Measurements from ENCODE around the gene MYCBPAP.

Gene MYCBPAP

DNA sequence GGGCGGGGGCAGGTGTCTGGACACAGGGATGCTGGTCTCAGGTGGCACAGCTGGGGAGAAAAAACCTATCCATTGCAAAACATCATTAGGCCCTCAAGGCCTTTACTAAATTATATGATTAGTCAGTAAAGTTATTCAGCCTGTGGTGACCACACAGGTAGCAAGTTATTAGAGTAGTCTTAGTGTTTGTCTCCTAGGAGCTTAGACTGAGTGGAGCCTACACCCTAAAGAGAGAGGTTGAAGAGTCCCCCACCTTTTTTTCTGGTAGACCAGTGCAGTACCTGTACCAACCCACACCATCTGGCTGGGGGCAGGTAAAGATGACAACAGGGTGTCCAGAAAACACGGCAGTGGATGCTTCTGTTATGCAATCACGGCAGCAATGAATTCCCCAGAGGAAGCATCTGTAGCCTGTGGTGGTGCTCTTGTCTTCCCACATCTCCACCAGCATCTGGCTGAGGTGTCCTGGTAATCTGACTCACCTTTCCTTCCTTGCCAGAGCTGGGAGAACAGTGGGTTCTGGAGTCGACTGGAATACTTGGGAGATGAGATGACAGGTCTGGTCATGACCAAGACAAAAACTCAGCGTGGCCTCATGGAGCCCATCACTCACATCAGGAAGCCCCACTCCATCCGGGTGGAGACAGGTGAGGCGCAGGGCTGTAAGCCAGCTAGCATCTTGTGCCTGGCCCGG is 11.0 kb downstream of the MYCBPAP start:
- no peak for DNase-seq (ENCODE audit: low read depth)

GRCh38 chr17:50520483-50520882 is 12.2 kb downstream of the MYCBPAP start:
- no peak for DNase-seq (ENCODE audit: low read depth)

GRCh38 chr17:50521514-50521913 is 13.3 kb downstream of the MYCBPAP start:
- DNase-seq (ENCODE audit: low read depth): no peak

DNA sequence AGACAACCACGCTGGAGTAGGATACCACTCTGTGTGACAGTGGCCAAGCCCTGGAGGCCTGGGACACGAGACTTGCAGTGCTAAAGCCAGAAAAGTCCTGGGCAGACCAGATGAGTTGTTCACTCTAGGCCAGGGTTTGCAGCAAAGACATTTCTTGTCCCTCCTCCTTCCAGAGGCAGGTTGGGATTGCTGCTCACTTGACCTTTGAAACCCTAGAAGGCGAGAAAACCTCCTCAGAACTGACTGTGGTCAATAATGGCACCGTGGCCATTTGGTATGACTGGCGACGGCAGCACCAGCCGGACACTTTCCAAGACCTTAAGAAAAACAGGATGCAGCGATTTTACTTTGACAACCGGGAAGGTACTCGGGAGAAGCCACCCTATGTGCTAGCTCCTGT is 14.5 kb downstream of the MYCBPAP start:
- DNase-seq (ENCODE audit: low read depth): no peak

GRCh38 chr17:50523208-50523607 is 15.0 kb downstream of the MYCBPAP start:
- no peak for DNase-seq (ENCODE audit: low read depth)

DNA sequence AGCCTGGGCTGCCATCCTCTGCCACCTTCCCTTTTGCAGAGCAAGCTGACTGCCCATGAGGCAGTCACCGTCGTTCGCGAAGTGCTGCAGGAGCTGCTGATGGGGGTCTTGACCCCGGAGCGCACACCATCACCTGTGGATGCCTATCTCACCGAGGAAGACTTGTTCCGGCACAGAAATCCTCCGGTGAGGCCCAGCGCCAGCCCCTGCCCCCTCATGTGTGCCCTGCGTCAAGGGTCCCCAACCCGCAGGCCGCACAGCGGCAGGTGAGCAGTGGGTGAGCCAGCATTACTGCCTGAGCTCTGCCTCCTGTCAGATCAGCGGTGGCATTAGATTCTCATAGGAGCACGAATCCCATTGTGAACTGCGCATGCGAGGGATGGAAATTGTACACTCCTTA is 16.6 kb downstream of the MYCBPAP start:
- DNase-seq (ENCODE audit: low read depth): no peak

DNA sequence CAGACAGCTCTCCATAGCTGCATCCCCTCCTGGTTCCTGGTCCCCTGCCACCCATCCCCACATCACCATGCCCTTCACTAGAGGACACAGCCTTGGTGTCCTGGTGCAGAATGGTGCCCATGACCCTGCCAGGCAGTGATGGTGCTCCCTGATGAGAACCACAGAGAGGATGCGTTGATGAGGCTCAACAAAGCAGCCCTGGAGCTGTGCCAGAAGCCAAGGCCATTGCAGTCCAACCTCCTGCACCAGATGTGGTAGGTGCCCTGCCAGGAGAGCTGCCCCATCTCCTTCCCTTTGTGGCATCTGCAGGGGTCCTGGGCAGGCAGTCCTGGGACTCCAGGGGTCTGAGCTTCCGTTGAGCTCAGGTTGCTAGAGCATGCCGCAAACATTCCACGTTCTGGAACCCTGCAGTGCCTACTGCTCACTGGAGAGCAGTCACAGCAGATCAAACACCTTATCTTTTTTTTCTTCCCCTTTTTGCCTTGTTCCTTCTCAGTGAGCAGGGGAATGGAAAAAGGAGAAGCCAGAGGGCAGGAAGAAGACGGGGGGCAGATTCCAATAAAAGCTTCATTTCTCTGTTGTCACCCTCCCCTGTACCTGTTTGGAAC is 19.0 kb downstream of the MYCBPAP start:
- DNase-seq (ENCODE audit: low read depth): no peak

DNA sequence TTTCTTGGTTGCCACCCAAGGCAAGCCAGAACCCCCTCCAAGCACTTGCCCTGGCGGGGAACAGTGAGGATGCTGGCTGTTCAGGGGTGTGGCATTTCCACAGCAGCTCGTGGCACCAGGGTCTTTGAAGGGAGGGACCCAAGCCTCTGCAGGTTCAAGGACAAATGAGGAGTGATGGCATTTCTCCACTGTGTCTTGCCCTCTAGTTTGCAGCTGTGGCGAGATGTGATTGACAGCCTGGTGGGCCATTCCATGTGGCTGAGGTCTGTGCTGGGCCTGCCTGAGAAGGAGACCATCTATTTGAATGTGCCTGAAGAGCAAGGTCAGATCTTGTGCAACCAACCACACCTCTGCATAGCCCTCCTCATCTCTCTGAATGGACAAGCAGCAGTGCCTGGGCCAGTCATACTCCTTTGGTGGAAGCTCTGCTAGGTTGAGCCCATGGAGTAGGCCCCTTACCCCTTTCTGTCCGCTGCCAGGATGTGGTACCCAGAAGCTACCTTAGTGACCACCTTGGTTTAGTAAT is 19.8 kb downstream of the MYCBPAP start:
- DNase-seq (ENCODE audit: low read depth): no peak

GRCh38 chr17:50529849-50530248 is 21.6 kb downstream of the MYCBPAP start:
- DNase-seq (ENCODE audit: low read depth): no peak

DNA sequence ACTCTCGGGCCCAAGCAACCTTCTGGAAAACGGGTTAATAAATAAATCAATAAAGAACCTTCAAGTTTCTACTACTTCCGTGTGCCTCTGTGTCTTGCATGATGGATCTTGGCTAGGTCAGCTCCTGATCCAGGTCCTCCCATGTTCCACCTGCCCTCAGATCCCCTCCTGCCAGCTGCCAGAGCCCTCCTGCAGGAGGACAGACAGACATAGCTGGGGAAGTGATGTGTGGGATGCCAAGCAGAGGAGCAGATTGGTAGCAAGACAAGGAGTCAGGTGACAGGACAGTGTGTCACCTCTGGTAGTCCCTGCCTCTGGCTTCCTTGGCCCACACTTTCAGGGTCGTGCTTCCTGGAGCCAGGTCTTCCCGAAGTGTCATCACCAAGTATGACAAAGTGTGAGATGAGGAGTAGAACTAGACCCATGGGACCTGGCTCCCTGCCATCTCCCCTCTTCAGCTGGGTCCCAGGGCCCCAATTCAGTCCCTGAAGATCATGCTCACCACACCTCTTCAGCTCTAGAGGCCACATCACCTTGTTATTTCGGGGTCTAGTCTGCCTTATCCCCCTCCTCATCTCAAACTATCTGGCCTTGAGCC is 23.3 kb downstream of the MYCBPAP start:
- no peak for DNase-seq (ENCODE audit: low read depth)

GRCh38 chr17:50532452-50533024 is 24.3 kb downstream of the MYCBPAP start, which contains the start of gene EPN3:
TSS of gene EPN3 (plus strand) at chr17:50532735. CDS start at chr17:50536557, 3,822 bp downstream.
- DNase-seq (ENCODE audit: low read depth): no peak

DNA sequence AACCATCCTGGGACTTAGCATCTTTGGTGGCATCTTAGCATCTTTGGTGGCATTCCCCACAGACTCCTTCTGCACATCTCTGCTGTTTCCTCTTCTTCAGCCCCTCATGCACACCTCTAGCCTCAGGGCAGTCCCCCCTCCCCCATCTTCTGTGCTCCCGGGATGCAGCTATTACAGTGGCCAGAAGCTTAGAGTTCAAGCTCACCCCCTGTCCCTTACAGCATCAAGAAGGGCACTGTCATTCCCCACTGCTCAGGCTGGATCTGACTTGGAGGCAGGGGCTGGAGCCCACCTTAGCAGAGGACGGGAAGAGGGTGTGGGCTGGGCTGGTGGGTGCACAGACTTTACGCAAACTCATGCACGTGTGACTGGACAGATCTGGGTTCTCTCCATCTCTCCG is 24.9 kb downstream of the MYCBPAP start:
- DNase-seq (ENCODE audit: low read depth): no peak

- DNase-seq (ENCODE audit: low read depth): peak; percentile 61
Observed at GRCh38 chr17:50533720-50534148, 25.5 kb downstream of the MYCBPAP start.

DNA sequence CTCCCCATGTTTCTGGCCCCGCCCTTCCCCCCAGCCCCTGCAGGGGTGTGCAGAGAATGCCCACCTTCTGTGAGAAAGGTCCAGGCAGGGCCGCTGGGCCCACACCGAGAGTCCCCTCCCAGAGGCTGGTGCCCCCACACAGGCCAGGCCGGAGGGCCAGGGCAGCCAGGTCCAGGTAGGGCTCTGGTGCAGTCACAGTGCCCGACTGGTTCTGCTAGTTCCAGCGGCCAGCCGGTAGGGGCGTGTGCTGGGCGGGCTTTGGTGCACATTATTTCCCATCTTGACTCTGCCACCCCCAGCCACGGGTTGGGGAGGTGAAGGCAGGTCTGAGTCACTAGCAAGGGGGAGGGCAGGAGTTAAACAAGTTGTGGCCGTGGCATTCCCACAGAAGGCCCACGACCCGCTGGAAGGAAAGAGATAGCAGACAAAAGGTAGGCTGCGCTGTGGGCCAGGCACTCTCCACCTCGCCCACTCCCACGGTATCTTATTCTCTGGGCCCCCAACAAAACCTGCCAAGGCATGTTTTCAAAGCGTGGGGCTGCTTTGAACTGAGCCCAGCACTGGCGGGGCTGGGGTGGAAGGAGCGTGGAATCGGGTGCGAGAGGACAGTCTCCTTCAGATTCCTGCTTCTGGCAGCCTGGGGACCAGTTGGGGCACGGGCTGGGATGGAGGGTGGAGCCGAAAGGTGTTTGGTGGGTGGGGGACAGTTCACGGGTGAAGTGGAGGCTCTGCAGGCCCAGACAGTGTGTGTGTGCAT is 26.2 kb downstream of the MYCBPAP start:
- no peak for DNase-seq (ENCODE audit: low read depth)

DNA sequence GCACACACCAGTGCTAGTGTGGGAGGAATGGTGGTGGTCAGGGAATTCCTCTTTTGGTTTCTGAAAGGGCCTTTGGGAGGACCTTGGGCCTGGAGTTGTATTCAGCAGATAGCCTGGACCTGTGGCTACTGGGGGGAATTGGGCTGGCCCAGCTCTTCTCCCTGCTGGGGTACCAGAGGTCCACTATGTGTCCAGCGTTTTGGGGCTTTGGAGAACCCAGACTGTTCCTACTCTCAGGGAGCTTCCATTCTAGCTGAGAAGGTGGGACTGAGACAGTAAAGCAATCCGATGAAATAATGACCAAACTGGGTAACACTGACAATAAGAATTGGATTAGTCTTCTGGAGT is 26.7 kb downstream of the MYCBPAP start:
- DNase-seq (ENCODE audit: low read depth): no peak

DNA sequence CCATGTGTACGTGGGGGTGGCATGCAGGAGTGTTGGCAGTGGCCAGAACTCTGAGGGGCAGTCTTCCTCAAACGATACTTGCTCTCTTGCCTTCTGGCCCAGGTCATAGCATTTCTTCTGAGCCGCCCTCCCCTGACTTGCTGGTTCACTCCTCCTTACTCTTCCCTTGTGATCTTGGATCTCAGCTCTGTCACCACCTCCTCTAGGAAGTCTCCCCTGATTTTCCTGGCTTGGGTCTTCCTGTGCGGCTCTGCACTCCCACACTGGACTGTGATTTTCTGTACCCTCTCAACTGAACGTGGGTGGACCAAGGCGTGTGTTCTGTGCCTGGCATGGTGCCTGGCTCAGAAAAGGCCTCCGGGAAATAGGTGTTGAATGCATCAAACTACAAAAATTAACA is 27.2 kb downstream of the MYCBPAP start:
- no peak for DNase-seq (ENCODE audit: low read depth)

DNA sequence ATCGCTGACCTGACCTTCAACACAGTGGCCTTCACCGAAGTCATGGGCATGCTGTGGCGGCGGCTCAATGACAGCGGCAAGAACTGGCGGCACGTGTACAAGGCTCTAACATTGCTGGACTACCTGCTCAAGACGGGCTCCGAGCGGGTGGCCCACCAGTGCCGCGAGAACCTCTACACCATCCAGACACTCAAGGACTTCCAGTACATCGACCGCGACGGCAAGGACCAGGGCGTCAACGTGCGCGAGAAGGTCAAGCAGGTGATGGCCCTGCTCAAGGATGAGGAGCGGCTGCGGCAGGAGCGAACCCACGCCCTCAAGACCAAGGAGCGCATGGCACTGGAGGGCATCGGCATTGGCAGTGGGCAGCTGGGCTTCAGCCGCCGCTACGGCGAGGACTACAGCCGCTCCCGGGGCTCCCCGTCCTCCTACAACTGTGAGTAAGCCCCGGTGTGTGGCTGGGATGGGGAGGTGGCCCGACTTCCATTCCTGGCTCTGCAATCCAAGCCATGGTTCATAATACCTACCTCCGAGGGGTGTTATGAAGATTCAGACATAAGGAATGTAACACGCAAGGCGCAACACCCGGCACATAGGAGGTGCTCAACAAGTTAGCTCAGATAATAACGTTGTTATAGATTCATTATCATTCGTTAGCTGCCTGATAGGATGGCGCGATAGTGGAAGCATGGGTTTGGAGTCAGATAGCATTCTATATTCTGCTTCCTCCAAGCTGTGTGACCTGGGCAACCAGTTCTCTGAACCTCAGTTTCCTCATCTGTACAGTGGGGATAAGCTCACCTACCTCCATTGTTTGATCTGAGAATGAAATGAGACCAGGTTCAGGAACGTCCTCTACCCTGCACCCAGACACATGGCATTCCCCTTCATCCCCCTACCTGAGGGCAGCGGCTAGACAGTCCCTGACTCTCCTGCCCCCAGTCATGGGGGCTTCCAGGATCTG is 28.7 kb downstream of the MYCBPAP start:
- no peak for DNase-seq (ENCODE audit: low read depth)

- no peak for DNase-seq (ENCODE audit: low read depth)
Observed at GRCh38 chr17:50537721-50538548, 29.7 kb downstream of the MYCBPAP start.

DNA sequence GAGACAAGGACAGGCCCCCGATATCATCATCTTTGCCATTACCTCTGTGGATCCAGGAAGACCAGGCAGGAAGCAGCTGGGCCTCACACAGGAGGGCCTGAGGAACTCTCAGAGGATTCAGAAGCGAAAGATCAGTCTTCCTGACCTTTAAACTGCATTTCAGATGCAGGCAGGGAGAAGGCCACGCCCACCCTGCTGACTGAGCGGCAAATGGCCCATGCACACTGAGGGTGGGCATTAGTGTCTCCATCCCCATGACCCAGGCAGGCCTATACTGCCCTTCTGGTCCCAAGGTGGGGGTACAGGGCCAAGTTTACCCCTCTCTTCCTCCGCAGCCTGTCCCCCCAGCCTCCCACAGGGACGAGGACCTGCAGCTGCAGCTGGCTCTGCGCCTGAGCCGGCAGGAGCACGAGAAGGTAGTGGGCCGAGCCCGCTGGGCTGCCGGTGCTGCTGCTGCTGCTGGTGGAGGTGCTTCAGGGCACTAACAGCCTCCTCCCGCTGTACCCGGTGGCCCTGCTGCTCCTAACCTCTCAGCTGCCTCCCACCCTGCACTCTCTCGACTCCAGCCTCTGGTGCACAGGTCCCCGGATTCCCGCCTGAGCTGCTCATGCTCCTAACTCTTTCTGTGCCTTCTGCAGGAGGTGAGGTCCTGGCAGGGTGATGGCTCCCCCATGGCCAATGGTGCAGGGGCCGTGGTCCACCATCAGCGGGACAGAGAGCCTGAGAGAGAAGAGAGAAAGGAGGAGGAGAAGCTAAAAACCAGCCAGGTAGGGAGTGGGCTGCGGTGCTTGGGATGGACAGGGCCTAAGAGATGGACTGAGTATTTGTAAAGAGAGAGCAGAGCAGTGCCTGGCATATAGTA is 30.5 kb downstream of the MYCBPAP start:
- no peak for DNase-seq (ENCODE audit: low read depth)
